T-helper 17 cell (primary cell): Measurements from ENCODE around the gene TMEFF1. TPM values are rescaled to one million over a fixed set of nuclear protein-coding genes. Genes with fewer than 3 reads are reported as not detected.

Source experiments
- ATAC-seq: fragments of 150-1000 bp; cut with Tn5 transposase; 2 replicates; pipeline ENCODE4 v1.10.0; 2021; ENCODE audit warnings: mild to moderate bottlenecking, moderate library complexity
- DNase-seq, 3 donors: peaks; one replicate each; pipeline versions ENCODE4 v3.0.0 to v3.0.0-alpha.2; 2020 to 2021
- H3K9me3 ChIP-seq: one replicate; pipeline ENCODE4 v1.7.0; 2013; ENCODE audit warnings: low read length, mild to moderate bottlenecking; ENCODE audit not compliant: control insufficient read depth, poor library complexity, severe bottlenecking
- H3K27ac Mint-ChIP-seq: one replicate; pipeline ENCODE4 v1.8.0; 2022; ENCODE audit warnings: mild to moderate bottlenecking, moderate library complexity, mixed read lengths
- H3K27me3 Mint-ChIP-seq: one replicate; pipeline ENCODE4 v1.8.0; 2022; ENCODE audit warnings: mixed read lengths
- H3K36me3 Mint-ChIP-seq: one replicate; pipeline ENCODE4 v1.8.0; 2022; ENCODE audit warnings: low read depth, mixed read lengths
- H3K4me1 Mint-ChIP-seq: one replicate; pipeline ENCODE4 v1.8.0; 2022; ENCODE audit warnings: mild to moderate bottlenecking, mixed read lengths
- H3K4me3 Mint-ChIP-seq: one replicate; pipeline ENCODE4 v1.8.0; 2022; ENCODE audit warnings: mild to moderate bottlenecking, moderate library complexity, mixed read lengths
- total RNA-seq, 4 donors: library from RNA in 2 of 4; stranded (reverse) in 2 of 4; gene quantifications; one replicate each; pipeline ENCODE4 v1.2.3 and lab custom pipeline; 2022 to 2026

The TMEFF1 gene
- total RNA-seq, 2 donors from 2014 or later = not detected

DNA sequence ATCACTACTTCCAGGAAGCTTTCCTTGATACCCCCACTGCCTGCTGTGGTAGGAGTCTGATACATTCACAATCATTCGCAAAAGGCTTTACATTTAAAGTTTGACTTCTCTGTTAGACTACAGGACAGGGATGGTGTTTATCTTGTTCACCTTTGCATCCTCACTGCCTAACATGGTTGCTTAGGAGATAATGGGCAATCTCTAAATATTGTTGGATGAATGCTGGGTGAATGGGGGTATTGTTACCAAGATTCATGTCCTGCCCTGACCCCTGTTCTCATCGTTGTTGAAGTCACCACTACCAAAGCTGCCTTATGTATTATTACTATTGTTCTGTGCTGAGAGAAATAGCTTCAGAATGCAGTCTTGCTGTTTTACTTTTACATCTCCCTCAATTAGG, 7.7 kb upstream of the TMEFF1 start:
- Mint-ChIP-seq H3K4me1 (peaks cover 2% of the 10 kb centered on the region), H3K4me3 (no peak overlapping the region), H3K36me3 (peaks cover 4% of the 10 kb centered on the region), H3K27me3 (peaks cover 19% of the 10 kb centered on the region), H3K27ac (no peak overlapping the region)
- H3K9me3 ChIP-seq = no peaks in the 10 kb centered on the region
- no peak for DNase-seq
- ATAC-seq = no peak

DNA sequence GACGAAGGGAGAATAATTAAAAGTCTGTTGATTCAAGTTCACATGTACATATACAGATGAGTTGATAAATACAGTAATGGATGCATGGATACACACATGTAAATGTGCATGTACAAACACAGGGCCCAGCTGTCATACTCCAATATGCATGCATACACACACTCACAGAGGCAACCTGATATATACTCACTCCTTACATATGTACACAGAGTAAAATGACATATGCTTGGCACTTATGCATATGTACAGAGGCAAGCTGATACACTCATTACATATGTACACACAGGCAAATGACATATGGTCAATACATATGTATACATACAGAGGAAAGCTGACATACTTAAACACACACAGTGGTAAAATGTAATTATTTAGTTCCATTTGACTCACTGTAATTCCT, 7.2 kb upstream of the TMEFF1 start:
- peaks cover 4% of the 10 kb centered on the region for H3K36me3 Mint-ChIP-seq
- no peak for ATAC-seq
- H3K9me3 ChIP-seq = no peaks in the 10 kb centered on the region
- H3K27ac Mint-ChIP-seq = no peak overlapping the region
- no peak for DNase-seq
- H3K4me3 Mint-ChIP-seq = no peak overlapping the region
- peaks cover 2% of the 10 kb centered on the region for H3K4me1 Mint-ChIP-seq
- H3K27me3 Mint-ChIP-seq = peaks cover 19% of the 10 kb centered on the region

DNA sequence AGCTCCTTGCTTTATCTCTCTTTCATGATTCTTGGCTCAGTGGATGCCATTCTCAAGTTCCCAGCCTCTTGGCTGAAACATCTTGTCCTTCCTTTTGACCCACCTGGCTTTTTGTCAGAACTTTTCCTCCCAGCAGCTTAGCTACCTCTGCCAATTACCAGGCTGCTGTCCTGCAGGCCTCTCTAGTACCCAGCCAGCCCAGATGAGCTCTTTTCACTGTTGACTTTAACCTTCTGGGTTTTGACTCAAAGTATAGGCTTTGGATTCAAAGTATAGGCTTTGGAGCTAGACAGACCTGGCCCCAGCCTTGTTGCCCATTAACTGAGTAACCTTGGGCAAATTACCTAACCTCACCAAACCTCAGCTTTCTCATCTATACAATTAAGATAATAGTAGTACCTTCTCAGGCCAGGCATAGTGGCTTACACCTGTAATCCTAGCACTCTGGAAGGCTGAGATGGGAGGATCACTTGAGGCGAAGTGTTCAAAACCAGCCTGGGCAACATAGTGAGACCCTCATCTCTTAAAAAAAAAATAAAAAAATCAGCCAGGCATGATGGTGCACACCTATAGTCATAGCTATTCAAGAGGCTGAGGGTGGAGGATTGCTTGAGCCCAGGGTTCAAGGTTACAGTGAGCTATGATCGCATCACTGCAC, 6.6 kb upstream of the TMEFF1 start:
- Mint-ChIP-seq H3K36me3 (peaks cover 4% of the 10 kb centered on the region), H3K27me3 (peaks cover 19% of the 10 kb centered on the region), H3K27ac (no peak overlapping the region), H3K4me3 (no peak overlapping the region), H3K4me1 (peaks cover 2% of the 10 kb centered on the region)
- no peaks in the 10 kb centered on the region for H3K9me3 ChIP-seq
- ATAC-seq (no peak), DNase-seq (no peak)

DNA sequence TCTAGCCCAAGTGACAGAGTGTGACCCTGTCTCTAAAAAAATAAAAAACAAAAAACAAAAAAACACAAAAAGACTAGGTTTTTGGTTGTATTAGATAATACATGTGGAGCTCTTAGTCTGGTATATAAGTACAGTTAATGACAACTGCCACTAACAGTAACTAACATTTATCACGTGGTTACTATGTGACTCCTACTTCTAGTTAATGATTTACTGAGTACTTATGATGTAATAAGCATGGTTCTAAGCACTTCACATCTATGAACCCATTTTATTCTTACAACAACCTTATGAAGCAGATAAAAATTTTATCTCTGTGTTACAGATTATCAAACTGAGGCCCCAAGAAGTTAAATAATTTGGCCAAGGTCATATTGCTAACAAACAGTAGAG, 6.1 kb upstream of the TMEFF1 start:
- Mint-ChIP-seq H3K27ac (no peak overlapping the region), H3K4me1 (peaks cover 2% of the 10 kb centered on the region), H3K4me3 (no peak overlapping the region), H3K27me3 (peaks cover 19% of the 10 kb centered on the region), H3K36me3 (peaks cover 4% of the 10 kb centered on the region)
- DNase-seq = no peak
- no peaks in the 10 kb centered on the region for H3K9me3 ChIP-seq
- ATAC-seq = no peak

DNA sequence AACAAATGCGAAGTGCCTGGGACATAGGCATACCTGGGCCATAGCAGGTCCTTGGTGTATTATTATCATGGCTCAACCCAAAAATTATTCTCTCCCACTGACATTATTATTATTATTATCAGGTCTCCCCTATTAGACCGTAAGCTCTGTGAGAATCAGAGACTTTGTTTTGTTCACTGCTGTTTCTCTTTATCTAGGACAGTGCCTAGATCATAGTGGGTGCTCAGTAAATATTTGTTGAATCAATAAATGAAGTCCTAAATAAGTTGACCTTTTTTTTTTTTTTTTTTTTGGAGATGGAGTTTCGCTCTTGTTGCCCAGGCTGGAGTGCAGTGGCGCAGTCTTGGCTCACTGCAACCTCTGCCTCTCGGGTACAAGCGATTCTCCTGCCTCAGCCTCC, 4.9 kb upstream of the TMEFF1 start:
- Mint-ChIP-seq H3K36me3 (peaks cover 4% of the 10 kb centered on the region), H3K27ac (no peak overlapping the region), H3K27me3 (peaks cover 24% of the 10 kb centered on the region), H3K4me3 (no peak overlapping the region), H3K4me1 (peaks cover 2% of the 10 kb centered on the region)
- DNase-seq (no peak), ATAC-seq (no peak)
- H3K9me3 ChIP-seq = no peaks in the 10 kb centered on the region

DNA sequence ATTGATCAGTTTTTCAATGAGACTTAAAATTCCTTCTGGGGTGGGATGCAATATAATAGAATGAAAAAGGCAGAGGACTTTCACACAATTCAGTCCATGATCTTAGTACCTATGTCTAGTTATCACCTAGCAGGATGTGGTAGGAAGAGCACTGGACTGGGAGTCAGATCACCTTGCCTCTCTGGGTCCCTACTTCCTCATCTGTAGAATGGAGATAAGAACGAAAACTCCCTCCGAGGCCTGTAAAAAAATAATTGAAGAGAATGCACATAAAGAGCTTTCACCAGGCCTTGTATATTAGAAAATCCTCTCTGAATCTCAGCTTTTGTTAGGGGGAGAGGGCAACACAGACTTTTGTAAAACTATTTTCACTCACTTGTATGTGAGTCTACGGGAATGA, 681 bp upstream of the TMEFF1 start:
- Mint-ChIP-seq H3K4me1 (peaks cover 6% of the 10 kb centered on the region), H3K36me3 (peaks cover 6% of the 10 kb centered on the region), H3K4me3 (peak overlapping the region; percentile 71), H3K27ac (no peak overlapping the region), H3K27me3 (peaks cover 32% of the 10 kb centered on the region)
- ATAC-seq (no peak), DNase-seq (no peak)
- no peaks in the 10 kb centered on the region for H3K9me3 ChIP-seq

DNA sequence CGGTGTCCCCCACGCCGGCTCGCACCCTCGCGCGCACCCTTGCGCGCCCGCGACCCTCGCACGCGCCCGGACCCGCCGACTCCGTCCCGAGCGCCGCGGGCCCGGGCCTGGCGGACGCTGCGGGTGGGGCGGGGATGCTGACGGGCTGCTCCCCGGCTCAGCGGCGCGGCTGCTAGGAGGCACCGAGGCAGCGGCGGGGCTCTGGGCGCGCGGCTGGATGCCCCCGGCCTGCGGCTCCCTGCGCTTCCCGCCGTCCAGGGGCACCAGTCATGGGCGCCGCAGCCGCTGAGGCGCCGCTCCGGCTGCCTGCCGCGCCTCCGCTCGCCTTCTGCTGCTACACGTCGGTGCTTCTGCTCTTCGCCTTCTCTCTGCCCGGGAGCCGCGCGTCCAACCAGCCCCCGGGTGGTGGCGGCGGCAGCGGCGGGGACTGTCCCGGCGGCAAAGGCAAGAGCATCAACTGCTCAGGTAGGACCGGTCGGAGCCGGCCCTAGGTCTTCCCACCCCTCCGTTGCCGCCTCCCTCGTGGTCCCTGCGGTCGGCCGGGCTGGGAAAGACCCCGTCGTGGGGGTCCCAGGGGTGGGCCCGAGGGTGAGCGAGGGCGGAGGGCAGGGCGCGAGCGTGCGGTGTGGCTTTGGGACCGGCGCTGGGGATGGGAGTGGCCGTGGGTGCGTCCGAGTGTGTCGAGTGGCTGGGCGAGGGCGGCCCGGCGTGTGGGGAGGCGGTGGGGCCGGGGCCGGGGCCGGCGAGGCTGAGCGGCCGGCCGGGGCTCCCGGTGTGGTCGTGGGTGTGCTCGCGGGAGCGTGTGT, 530 bp downstream of the TMEFF1 start:
- Mint-ChIP-seq H3K27ac (no peak overlapping the region), H3K36me3 (peaks cover 6% of the 10 kb centered on the region), H3K4me3 (peak overlapping the region; percentile 84), H3K27me3 (peaks cover 41% of the 10 kb centered on the region), H3K4me1 (peaks cover 6% of the 10 kb centered on the region)
- peak in 1 of 3 donors; percentile 18 for DNase-seq
- ATAC-seq = peak; percentile 71
- no peaks in the 10 kb centered on the region for H3K9me3 ChIP-seq

DNA sequence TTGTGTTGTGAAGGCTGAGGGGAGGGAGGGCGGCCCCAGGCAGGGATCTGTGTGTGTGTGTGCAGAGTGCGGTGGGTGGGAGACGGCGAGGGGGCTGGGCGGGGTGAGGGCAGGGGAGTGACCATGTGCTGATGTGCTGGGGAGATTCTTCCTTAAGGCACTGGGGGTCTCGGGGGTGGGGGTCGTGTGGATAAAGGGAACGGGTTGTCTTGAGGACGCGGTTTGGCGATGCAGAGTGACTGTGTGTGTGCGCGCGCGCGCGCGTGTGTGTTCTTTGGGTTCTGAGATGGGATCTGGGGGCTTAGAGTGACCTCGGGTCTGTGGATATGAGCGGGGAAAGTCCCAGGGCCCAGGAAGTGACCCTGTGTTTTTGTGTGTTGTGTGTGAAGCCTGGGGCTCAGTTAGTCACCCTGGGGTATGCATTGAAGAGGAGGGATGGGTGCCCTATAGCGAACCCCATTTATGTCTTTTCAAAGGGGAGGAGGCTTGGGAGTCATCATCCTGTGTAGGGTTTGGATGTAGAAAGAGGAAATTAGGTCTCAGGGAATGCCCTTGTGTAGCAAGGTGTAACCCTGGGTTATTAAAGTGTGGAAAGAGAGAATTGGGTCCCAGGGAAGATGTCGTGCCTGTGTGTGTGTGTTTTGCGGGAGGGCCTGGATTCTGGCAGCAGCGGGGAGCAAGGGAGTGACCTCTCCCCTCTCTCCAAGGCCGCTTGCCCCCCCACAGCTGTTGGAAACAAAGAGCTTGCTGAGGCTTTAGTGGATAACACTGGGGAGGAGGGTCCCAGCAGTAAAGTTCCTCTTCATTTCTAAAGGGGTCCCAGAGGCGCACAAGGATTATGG, 1.4 kb downstream of the TMEFF1 start:
- Mint-ChIP-seq H3K4me1 (peaks cover 6% of the 10 kb centered on the region), H3K27ac (no peak overlapping the region), H3K4me3 (peak overlapping the region; percentile 84), H3K27me3 (peaks cover 44% of the 10 kb centered on the region), H3K36me3 (peaks cover 8% of the 10 kb centered on the region)
- H3K9me3 ChIP-seq = no peaks in the 10 kb centered on the region
- ATAC-seq (peak; percentile 22), DNase-seq (no peak)

DNA sequence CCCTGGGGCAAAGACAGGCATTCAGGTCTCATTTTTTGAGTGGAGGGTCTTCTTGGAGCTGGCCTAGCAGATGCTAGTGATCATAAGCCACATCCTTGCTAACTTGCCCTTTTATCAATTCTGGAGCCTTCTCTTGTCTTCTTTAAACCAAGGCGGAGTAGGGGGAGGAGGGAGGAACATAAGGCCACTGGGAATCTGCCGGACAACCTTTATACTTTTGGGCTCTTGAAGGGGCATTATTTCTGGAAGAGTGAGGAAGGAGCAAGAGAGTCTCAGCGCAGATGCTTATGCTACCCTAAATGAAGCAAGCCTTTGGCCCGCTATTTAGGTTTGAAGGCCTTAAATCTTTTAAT, 2.0 kb downstream of the TMEFF1 start:
- no peaks in the 10 kb centered on the region for H3K9me3 ChIP-seq
- no peak overlapping the region for H3K27ac Mint-ChIP-seq
- no peak overlapping the region for H3K4me3 Mint-ChIP-seq
- no peak for DNase-seq
- peaks cover 6% of the 10 kb centered on the region for H3K4me1 Mint-ChIP-seq
- H3K36me3 Mint-ChIP-seq = peaks cover 8% of the 10 kb centered on the region
- no peak for ATAC-seq
- peaks cover 39% of the 10 kb centered on the region for H3K27me3 Mint-ChIP-seq

DNA sequence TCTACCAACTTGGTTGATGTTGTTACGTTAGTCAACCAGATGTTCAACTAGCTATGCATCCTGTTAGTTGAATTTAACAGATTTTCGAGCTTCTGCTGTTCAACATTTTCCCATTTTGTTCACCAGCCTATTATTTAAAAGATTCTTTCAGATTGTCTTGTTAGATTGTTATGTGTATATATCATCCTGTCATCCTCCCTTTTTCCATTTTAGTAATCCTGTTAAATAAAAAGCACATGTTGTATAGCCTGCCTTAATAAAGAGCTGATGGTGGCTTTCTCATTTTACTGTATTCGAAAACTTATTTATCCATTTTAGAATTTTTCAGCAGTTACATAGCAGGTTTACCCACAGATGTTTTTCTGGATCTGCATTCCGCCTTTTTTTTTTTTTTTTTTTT, 4.3 kb downstream of the TMEFF1 start:
- no peak overlapping the region for H3K4me3 Mint-ChIP-seq
- H3K36me3 Mint-ChIP-seq = peaks cover 8% of the 10 kb centered on the region
- no peak for DNase-seq
- H3K4me1 Mint-ChIP-seq = peaks cover 6% of the 10 kb centered on the region
- H3K27me3 Mint-ChIP-seq = peaks cover 37% of the 10 kb centered on the region
- no peaks in the 10 kb centered on the region for H3K9me3 ChIP-seq
- H3K27ac Mint-ChIP-seq = no peak overlapping the region
- no peak for ATAC-seq

DNA sequence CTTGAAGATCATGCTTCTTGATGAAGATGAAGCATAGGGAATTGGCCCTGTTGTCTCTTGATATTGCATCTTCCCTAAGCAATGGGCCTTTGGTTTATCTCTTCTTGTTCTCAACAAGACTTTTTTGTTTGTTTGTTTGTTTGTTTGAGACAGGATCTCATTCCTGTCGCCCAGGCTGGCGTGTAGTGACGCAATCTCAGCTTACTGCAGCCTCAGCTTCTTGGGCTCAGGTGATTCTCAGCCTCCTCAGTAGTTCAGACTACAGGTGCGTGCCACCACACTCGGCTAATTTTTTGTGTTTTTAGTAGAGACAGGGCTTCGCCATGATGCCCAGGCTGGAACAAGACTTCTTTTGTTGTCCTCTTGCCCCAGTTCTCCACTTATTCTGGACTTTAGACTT, 5.2 kb downstream of the TMEFF1 start:
- Mint-ChIP-seq H3K4me3 (no peak overlapping the region), H3K27me3 (peaks cover 34% of the 10 kb centered on the region), H3K4me1 (peaks cover 6% of the 10 kb centered on the region), H3K27ac (no peak overlapping the region), H3K36me3 (peaks cover 8% of the 10 kb centered on the region)
- no peaks in the 10 kb centered on the region for H3K9me3 ChIP-seq
- ATAC-seq (no peak), DNase-seq (no peak)

DNA sequence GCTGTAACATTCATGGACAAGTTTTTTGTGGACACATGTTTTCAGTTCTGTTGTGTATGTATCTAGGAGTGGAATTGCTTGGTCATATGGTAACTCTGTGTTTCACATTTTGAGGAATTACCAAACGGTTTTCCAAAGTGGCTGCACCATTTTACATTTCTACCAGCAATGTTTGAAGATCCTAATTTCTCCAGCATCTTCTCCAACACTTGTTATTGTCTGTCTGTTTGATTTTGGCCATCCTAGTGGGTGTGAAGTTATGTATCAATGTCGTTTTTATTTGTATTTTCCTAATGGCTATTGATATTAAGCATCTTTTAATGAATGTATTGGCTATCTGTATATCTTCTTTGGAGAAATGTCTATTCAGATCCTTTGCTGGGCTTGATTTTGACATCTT, 6.9 kb downstream of the TMEFF1 start:
- ATAC-seq (no peak), DNase-seq (no peak)
- H3K9me3 ChIP-seq = no peaks in the 10 kb centered on the region
- Mint-ChIP-seq H3K27me3 (peaks cover 24% of the 10 kb centered on the region), H3K27ac (no peak overlapping the region), H3K4me1 (peaks cover 2% of the 10 kb centered on the region), H3K4me3 (no peak overlapping the region), H3K36me3 (peaks cover 5% of the 10 kb centered on the region)

DNA sequence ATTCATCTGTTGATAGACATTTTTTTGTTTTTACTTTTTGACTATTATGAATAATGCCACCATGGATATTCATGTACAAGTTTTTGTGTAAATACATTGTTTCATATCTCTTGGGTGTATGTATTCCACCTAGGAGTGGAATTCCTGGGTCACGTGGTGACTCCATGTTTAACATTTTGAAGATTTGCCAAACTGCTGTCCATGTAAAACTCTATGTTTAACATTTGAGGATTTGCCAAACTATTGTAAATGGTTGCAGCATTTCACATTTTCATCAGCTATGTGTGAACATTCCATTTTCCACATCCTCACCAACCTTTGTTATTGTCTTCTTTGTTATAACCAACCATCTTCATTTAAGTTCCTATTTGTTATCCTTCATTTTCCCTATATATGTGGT, 12.2 kb downstream of the TMEFF1 start:
- Mint-ChIP-seq H3K27ac (no peak overlapping the region), H3K4me3 (no peak overlapping the region), H3K36me3 (no peaks in the 10 kb centered on the region), H3K27me3 (no peaks in the 10 kb centered on the region), H3K4me1 (no peaks in the 10 kb centered on the region)
- ATAC-seq = no peak
- no peak for DNase-seq
- no peaks in the 10 kb centered on the region for H3K9me3 ChIP-seq
